PC-3 (cell line): ENCODE data around the gene CAMSAP1.

Source experiments
- CTCF ChIP-seq: fragments of 300-600 bp; sonication (generic); conservative IDR thresholded peaks from 2 replicates; pipeline ENCODE4 v1.5.1; 2017; ENCODE audit warnings: antibody characterized with exemption, low read depth, mild to moderate bottlenecking, low read length
- EZH2 ChIP-seq: fragments of 300-600 bp; sonication (generic); IDR thresholded peaks from one replicate; pipeline ENCODE4 v1.6.1; 2017; ENCODE audit warnings: antibody characterized with exemption, mild to moderate bottlenecking, low read length; ENCODE audit not compliant: unreplicated experiment
- EZH2phosphoT487 ChIP-seq: fragments of 300-600 bp; sonication (generic); IDR thresholded peaks from 2 replicates; pipeline ENCODE4 v1.6.1; 2018; ENCODE audit warnings: mild to moderate bottlenecking, antibody characterized with exemption, low read length, borderline replicate concordance

GRCh38 chr9:135903786-135904520 lies 3.4 kb downstream of the CAMSAP1 start:
- no peak for TF ChIP-seq CTCF
- TF ChIP-seq EZH2 = no peak
- no peak for TF ChIP-seq EZH2phosphoT487
